ENCODE data around the gene RNF180.

DNA sequence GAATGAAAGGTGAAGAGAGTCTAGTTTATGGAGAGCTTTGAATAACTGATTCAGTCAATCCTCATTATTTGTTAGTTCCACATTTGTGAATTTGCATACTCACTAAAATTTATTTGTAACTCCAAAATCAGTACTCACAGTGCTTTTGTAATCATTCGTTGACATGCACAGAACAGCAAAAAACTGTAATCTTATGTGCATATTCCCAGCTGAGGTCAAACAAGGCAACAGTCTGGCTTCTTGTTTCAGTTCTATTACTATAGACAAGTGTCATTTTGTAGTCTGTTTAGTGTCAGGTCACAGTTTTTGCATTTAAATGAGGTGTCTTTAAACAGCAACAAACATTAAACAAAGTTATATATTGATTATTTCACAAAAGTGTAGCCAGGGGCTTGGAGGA lies 142.5 kb downstream of the RNF180 start:
- no peak for TF ChIP-seq EP300 (IDR thresholded peaks at IDR 0.05; ENCODE audit: low read depth)
- TF ChIP-seq, protein P1, sequence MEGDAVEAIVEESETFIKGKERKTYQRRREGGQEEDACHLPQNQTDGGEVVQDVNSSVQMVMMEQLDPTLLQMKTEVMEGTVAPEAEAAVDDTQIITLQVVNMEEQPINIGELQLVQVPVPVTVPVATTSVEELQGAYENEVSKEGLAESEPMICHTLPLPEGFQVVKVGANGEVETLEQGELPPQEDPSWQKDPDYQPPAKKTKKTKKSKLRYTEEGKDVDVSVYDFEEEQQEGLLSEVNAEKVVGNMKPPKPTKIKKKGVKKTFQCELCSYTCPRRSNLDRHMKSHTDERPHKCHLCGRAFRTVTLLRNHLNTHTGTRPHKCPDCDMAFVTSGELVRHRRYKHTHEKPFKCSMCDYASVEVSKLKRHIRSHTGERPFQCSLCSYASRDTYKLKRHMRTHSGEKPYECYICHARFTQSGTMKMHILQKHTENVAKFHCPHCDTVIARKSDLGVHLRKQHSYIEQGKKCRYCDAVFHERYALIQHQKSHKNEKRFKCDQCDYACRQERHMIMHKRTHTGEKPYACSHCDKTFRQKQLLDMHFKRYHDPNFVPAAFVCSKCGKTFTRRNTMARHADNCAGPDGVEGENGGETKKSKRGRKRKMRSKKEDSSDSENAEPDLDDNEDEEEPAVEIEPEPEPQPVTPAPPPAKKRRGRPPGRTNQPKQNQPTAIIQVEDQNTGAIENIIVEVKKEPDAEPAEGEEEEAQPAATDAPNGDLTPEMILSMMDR (IDR thresholded peaks at IDR 0.05): no peak
